Neural crest cell (in vitro differentiated cells): ENCODE results near the gene PPP6R1. TPM values are rescaled to one million over a fixed set of nuclear protein-coding genes. Genes with fewer than 3 reads are reported as not detected.

ENCODE experiments used
- DNase-seq: peaks from one replicate; pipeline ENCODE4 v3.0.0; 2021; ENCODE audit warnings: low read depth, mixed read lengths, low spot score
- H3K27ac Mint-ChIP-seq: one replicate; pipeline ENCODE4 v1.8.0; 2021; ENCODE audit warnings: mild to moderate bottlenecking, mixed read lengths; ENCODE audit not compliant: unreplicated experiment
- H3K27me3 Mint-ChIP-seq: 2 replicates; pipeline ENCODE4 v1.8.0; 2021; ENCODE audit warnings: low read depth, mild to moderate bottlenecking, mixed read lengths
- H3K36me3 Mint-ChIP-seq: 2 replicates; pipeline ENCODE4 v1.8.0; 2021; ENCODE audit warnings: low read depth, mild to moderate bottlenecking, mixed read lengths
- H3K4me1 Mint-ChIP-seq: 2 replicates; pipeline ENCODE4 v1.8.0; 2021; ENCODE audit warnings: mixed read lengths
- H3K4me3 Mint-ChIP-seq: one replicate; pipeline ENCODE4 v1.8.0; 2021; ENCODE audit warnings: mild to moderate bottlenecking, mixed read lengths
- H3K9me3 Mint-ChIP-seq: 2 replicates; pipeline ENCODE4 v1.8.0; 2021; ENCODE audit warnings: mixed read lengths
- total RNA-seq: library from RNA; stranded (reverse); gene quantifications from 2 replicates; pipeline ENCODE4 v1.2.1, GENCODE V29; 2021
- TF ChIP-seq, protein P1 (sequence below): fragments of 200-600 bp; sonication (generic); conservative IDR thresholded peaks from 2 replicates; pipeline ENCODE4 v1.5.0; 2021; ENCODE audit warnings: antibody characterized with exemption, mild to moderate bottlenecking

Gene PPP6R1
- total RNA-seq, 1 donor from 2014 or later, result 73.1 TPM

DNA sequence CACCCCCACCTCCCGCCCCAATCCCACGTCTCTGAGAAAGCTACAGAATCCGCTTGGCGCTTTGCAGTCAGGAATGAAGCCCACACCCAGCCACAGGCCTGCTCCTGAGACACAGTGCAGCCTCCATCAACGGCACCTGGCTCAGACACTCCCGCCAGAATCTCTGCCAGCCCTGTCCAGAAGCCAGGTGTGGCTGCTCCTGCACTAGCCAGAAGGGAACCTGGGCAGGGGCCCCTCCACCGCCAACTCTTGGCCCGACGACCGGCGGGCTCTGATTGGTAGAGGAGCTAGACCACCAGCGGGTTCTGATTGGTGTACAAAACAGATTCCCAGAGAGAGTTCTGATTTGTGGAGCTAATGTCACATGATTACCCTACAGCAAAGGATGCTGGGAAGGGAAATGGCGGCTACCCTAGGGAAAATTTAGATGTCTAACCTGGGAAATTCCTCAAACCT is 2.9 kb upstream of the PPP6R1 start:
- Mint-ChIP-seq H3K4me1 (peaks cover 33% of the 10 kb centered on the region), H3K9me3 (peaks cover 6% of the 10 kb centered on the region), H3K36me3 (peaks cover 10% of the 10 kb centered on the region), H3K27ac (no peak overlapping the region), H3K4me3 (peak overlapping the region; percentile 44), H3K27me3 (no peaks in the 10 kb centered on the region)
- TF ChIP-seq, protein P1, sequence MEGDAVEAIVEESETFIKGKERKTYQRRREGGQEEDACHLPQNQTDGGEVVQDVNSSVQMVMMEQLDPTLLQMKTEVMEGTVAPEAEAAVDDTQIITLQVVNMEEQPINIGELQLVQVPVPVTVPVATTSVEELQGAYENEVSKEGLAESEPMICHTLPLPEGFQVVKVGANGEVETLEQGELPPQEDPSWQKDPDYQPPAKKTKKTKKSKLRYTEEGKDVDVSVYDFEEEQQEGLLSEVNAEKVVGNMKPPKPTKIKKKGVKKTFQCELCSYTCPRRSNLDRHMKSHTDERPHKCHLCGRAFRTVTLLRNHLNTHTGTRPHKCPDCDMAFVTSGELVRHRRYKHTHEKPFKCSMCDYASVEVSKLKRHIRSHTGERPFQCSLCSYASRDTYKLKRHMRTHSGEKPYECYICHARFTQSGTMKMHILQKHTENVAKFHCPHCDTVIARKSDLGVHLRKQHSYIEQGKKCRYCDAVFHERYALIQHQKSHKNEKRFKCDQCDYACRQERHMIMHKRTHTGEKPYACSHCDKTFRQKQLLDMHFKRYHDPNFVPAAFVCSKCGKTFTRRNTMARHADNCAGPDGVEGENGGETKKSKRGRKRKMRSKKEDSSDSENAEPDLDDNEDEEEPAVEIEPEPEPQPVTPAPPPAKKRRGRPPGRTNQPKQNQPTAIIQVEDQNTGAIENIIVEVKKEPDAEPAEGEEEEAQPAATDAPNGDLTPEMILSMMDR, result no peak
- no peak for DNase-seq

- no peaks in the 10 kb centered on the region for H3K9me3 Mint-ChIP-seq
- peaks cover 43% of the 10 kb centered on the region for H3K4me1 Mint-ChIP-seq
- H3K27ac Mint-ChIP-seq, result peak overlapping the region; percentile 98
- peaks cover 5% of the 10 kb centered on the region for H3K36me3 Mint-ChIP-seq
- no peaks in the 10 kb centered on the region for H3K27me3 Mint-ChIP-seq
- peak; percentile 23 for DNase-seq
- H3K4me3 Mint-ChIP-seq, result peak overlapping the region; percentile 89
- TF ChIP-seq, protein P1, result no peak
Measured at GRCh38 chr19:55259540-55260210, 858 bp upstream of the PPP6R1 start.

DNA sequence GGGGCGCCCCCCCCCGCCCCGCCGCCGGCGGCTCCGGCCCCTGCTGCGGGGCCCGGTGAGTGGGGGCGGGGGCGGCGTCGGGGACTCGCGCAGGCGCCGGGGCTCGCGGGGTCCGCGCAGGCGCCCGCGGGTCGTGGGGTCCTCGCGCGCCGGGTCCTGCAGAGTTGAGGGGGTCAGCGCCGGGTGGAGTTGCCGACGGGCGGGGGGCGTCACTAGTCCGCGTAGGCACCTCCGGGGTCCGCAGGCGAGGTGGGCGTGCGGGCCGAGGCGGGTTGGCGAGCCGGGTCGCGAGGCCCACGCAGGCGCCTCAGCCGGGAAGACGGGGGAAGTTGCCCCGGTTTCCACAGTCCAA is 365 bp downstream of the PPP6R1 start:
- TF ChIP-seq, protein P1, result no peak
- H3K4me3 Mint-ChIP-seq, result peak overlapping the region; percentile 89
- DNase-seq, result peak; percentile 22
- peaks cover 50% of the 10 kb centered on the region for H3K4me1 Mint-ChIP-seq
- no peaks in the 10 kb centered on the region for H3K9me3 Mint-ChIP-seq
- H3K27ac Mint-ChIP-seq, result no peak overlapping the region
- H3K36me3 Mint-ChIP-seq, result peaks cover 5% of the 10 kb centered on the region
- H3K27me3 Mint-ChIP-seq, result no peaks in the 10 kb centered on the region

GRCh38 chr19:55257461-55258420 is 1.1 kb downstream of the PPP6R1 start:
- DNase-seq, result no peak
- TF ChIP-seq, protein P1, result no peak
- Mint-ChIP-seq H3K27me3 (no peaks in the 10 kb centered on the region), H3K4me3 (peak overlapping the region; percentile 98), H3K27ac (peak overlapping the region; percentile 92), H3K9me3 (no peaks in the 10 kb centered on the region), H3K36me3 (peaks cover 5% of the 10 kb centered on the region), H3K4me1 (peaks cover 50% of the 10 kb centered on the region)

DNA sequence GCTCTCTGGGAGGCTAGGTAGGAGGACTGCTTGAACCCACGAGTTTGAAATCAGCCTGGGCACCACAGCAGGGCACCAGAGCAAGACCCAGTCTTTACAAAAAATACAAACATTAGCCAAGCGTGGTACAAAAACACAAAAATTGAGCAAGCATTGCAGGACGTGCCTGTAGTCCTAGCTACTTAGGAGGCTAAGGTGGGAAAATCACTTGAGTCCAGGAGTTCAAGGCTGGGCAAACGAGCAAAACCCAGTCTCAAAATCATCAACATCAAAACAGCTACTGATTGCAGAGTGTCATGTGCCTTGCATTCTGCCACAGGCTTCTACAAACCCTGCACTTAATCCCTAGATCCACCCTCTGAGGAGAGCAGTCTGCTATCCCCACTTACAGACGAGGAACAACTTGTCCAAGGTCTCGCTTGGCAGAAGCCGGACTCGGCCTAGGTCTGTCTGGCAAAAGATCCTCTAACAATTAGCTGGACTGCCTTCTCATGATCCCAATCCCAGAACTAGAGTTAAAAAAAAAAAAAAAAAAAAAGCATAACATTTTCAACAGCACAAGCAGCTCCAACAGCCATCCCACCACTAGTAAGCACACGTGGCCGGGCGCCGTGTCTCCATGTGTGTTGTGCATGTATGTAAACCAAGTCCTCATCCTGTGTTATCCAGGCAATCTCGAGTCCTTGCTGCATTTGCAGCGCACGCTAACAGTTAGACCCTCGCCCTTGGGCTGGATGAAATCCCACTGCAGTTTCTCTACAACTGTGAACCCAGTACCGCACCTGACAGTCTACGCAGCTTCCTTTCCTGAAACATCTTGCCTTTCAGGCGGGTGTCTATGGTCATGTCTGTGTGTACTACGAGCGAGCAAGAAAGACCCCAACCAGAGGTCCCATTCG is 2.0 kb downstream of the PPP6R1 start:
- Mint-ChIP-seq H3K27me3 (no peaks in the 10 kb centered on the region), H3K9me3 (no peaks in the 10 kb centered on the region), H3K4me1 (peaks cover 50% of the 10 kb centered on the region), H3K36me3 (peaks cover under 1% of the 10 kb centered on the region), H3K4me3 (peak overlapping the region; percentile 98), H3K27ac (peak overlapping the region; percentile 87)
- no peak for DNase-seq
- TF ChIP-seq, protein P1, result no peak
